Neural cell (in vitro differentiated cells): ENCODE results near the gene CIT. TPM values are rescaled to one million over a fixed set of nuclear protein-coding genes. Genes with fewer than 3 reads are reported as not detected.

ENCODE experiments used
- H2AFZ ChIP-seq: fragments of 200-600, 300-800 bp; sonication (generic), shearing (Covaris generic); 2 replicates; pipeline ENCODE4 v1.6.0; 2014; ENCODE audit warnings: low read depth, mild to moderate bottlenecking, antibody characterized with exemption, low read length, moderate library complexity
- H3F3A ChIP-seq: fragments of 200-600 bp; shearing (Covaris generic); 2 replicates; pipeline ENCODE4 v1.6.1; 2016; ENCODE audit warnings: mild to moderate bottlenecking, moderate library complexity, mixed read lengths, antibody characterized with exemption, low read length; ENCODE audit not compliant: insufficient read depth, poor library complexity, severe bottlenecking
- H3K27ac ChIP-seq: fragments of 200-600, 300-800 bp; sonication (generic), shearing (Covaris generic); 2 replicates; pipeline ENCODE4 v1.5.1; 2014; ENCODE audit warnings: mild to moderate bottlenecking, low read length, moderate library complexity
- H3K27me3 ChIP-seq: fragments of 300-800, 200-600 bp; sonication (generic), shearing (Covaris generic); 2 replicates; pipeline ENCODE4 v1.6.0; 2014; ENCODE audit warnings: mild to moderate bottlenecking, low read depth, low read length, moderate library complexity; ENCODE audit not compliant: insufficient read depth
- H3K36me3 ChIP-seq: fragments of 300-800, 200-600 bp; sonication (generic), shearing (Covaris generic); 2 replicates; pipeline ENCODE4 v1.5.1; 2014; ENCODE audit warnings: mild to moderate bottlenecking, antibody characterized with exemption, low read length, moderate library complexity; ENCODE audit not compliant: insufficient read depth
- H3K4me2 ChIP-seq: fragments of 300-800, 200-600 bp; sonication (generic), shearing (Covaris generic); 2 replicates; pipeline ENCODE4 v1.6.0; 2014; ENCODE audit warnings: mild to moderate bottlenecking, low read length
- H3K4me3 ChIP-seq: fragments of 300-800, 200-600 bp; sonication (generic), shearing (Covaris generic); 2 replicates; pipeline ENCODE4 v1.5.1; 2014; ENCODE audit warnings: mild to moderate bottlenecking, low read length, moderate library complexity
- H3K79me2 ChIP-seq: fragments of 200-600 bp; shearing (Covaris generic); replicated peaks from 2 replicates; pipeline ENCODE4 v1.6.0; 2014; ENCODE audit warnings: mild to moderate bottlenecking, low read length, moderate library complexity; ENCODE audit not compliant: insufficient read depth
- H3K9ac ChIP-seq: fragments of 300-800, 200-600 bp; sonication (generic), shearing (Covaris generic); 2 replicates; pipeline ENCODE4 v1.6.1; 2016; ENCODE audit warnings: mild to moderate bottlenecking, low read length, mixed read lengths
- H3K9me2 ChIP-seq: fragments of 200-600 bp; shearing (Covaris generic); 2 replicates; pipeline ENCODE4 v1.6.1; 2016; ENCODE audit warnings: mild to moderate bottlenecking, low read length, mixed read lengths; ENCODE audit not compliant: insufficient read depth
- H3K9me3 ChIP-seq: fragments of 200-600, 300-800 bp; sonication (generic), shearing (Covaris generic); 2 replicates; pipeline ENCODE4 v1.6.1; 2016; ENCODE audit warnings: mild to moderate bottlenecking, mixed run types, low read length, moderate library complexity, mixed read lengths
- H4K20me1 ChIP-seq: fragments of 200-600 bp; shearing (Covaris generic); 2 replicates; pipeline ENCODE4 v1.6.1; 2016; ENCODE audit warnings: mild to moderate bottlenecking, mixed run types; ENCODE audit not compliant: insufficient read depth
- EP300 ChIP-seq: fragments of 450-650 bp; conservative IDR thresholded peaks from 2 replicates; pipeline ENCODE4 v1.6.1; 2014; ENCODE audit warnings: antibody characterized with exemption, mild to moderate bottlenecking, moderate library complexity; ENCODE audit not compliant: poor library complexity, severe bottlenecking
- EZH2 ChIP-seq: fragments of 200-600, 300-800 bp; shearing (Covaris generic), sonication (generic); IDR thresholded peaks from 2 replicates; pipeline ENCODE4 v1.6.1; 2014; ENCODE audit warnings: antibody characterized with exemption, low read length, borderline replicate concordance, mild to moderate bottlenecking; ENCODE audit not compliant: insufficient read depth, poor library complexity, severe bottlenecking
- MXI1 ChIP-seq: fragments of 450-650 bp; conservative IDR thresholded peaks from 2 replicates; pipeline ENCODE4 v1.6.1; 2014; ENCODE audit warnings: antibody characterized with exemption, mild to moderate bottlenecking; ENCODE audit not compliant: poor library complexity, severe bottlenecking
- POLR2AphosphoS5 ChIP-seq: IDR thresholded peaks from 2 replicates; pipeline ENCODE4 v1.6.1; 2012
- RAD21 ChIP-seq: fragments of 450-650 bp; conservative IDR thresholded peaks from 2 replicates; pipeline ENCODE4 v1.6.1; 2014; ENCODE audit warnings: antibody characterized with exemption, mild to moderate bottlenecking, moderate library complexity
- SMC3 ChIP-seq: fragments of 450-650 bp; conservative IDR thresholded peaks from 2 replicates; pipeline ENCODE4 v1.6.1; 2014; ENCODE audit warnings: antibody characterized with exemption, mild to moderate bottlenecking, moderate library complexity; ENCODE audit not compliant: poor library complexity
- TAF1 ChIP-seq: IDR thresholded peaks from 2 replicates; pipeline ENCODE4 v1.6.1; 2012; ENCODE audit warnings: low read depth
- polyA plus RNA-seq: library from polyadenylated mRNA; depleted of rRNA; stranded (reverse); fragments of >200 nt; gene quantifications from 2 replicates; pipeline ENCODE4 v1.2.3, GENCODE V29; 2014
- TF ChIP-seq, protein P1 (sequence below): fragments of 450-650 bp; IDR thresholded peaks from 2 replicates; pipeline ENCODE4 v1.5.1; 2014; ENCODE audit warnings: antibody characterized with exemption, mild to moderate bottlenecking, moderate library complexity; ENCODE audit not compliant: poor library complexity, severe bottlenecking
- TF ChIP-seq, protein P2 (sequence below): IDR thresholded peaks from 2 replicates; pipeline ENCODE4 v1.6.1; 2012; ENCODE audit warnings: borderline replicate concordance

The CIT gene
- polyA plus RNA-seq, 1 donor from 2014 or later: 3.3 TPM

- Histone ChIP-seq H2AFZ (no peak overlapping the region), H4K20me1 (no peaks in the 10 kb centered on the region), H3K79me2 (no peaks in the 10 kb centered on the region), H3K4me3 (no peak overlapping the region), H3K36me3 (no peaks in the 10 kb centered on the region), H3K9me3 (no peaks in the 10 kb centered on the region), H3K4me2 (no peak overlapping the region), H3K27me3 (no peaks in the 10 kb centered on the region), H3F3A (no peaks in the 10 kb centered on the region), H3K27ac (no peak overlapping the region), H3K9ac (no peak overlapping the region), H3K9me2 (no peaks in the 10 kb centered on the region)
- no peak for TF ChIP-seq POLR2AphosphoS5
- no peak for TF ChIP-seq EZH2
- TF ChIP-seq SMC3: no peak
- no peak for TF ChIP-seq MXI1
- TF ChIP-seq, protein P1, sequence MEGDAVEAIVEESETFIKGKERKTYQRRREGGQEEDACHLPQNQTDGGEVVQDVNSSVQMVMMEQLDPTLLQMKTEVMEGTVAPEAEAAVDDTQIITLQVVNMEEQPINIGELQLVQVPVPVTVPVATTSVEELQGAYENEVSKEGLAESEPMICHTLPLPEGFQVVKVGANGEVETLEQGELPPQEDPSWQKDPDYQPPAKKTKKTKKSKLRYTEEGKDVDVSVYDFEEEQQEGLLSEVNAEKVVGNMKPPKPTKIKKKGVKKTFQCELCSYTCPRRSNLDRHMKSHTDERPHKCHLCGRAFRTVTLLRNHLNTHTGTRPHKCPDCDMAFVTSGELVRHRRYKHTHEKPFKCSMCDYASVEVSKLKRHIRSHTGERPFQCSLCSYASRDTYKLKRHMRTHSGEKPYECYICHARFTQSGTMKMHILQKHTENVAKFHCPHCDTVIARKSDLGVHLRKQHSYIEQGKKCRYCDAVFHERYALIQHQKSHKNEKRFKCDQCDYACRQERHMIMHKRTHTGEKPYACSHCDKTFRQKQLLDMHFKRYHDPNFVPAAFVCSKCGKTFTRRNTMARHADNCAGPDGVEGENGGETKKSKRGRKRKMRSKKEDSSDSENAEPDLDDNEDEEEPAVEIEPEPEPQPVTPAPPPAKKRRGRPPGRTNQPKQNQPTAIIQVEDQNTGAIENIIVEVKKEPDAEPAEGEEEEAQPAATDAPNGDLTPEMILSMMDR: no peak
Measured at GRCh38 chr12:119713551-119714031, 163.5 kb downstream of the CIT start.

DNA sequence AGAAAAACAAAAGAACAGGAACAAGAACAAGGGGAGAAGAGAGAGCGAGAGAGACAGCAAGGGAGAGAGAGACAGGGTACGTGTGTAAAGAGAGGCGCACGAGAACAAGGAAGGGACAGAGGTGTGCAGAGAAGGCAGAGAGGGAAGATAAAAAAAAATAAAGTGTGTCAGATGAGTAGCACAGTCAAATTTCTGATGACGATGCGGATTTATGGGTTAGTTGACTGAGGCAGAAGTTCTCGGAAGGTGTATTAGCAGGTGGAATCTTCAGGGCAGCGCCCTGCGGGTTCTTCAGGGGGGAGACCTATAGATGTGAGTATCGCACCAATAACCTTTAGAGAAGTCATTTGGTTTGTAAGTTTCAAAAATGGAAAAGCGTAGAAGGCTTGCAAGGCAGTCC lies 164.4 kb downstream of the CIT start:
- Histone ChIP-seq H3K27ac (no peak overlapping the region), H3K36me3 (no peaks in the 10 kb centered on the region), H3K9me2 (no peaks in the 10 kb centered on the region), H3K9me3 (no peaks in the 10 kb centered on the region), H3K4me3 (no peak overlapping the region), H4K20me1 (no peaks in the 10 kb centered on the region), H2AFZ (no peak overlapping the region), H3K27me3 (no peaks in the 10 kb centered on the region), H3F3A (no peaks in the 10 kb centered on the region), H3K79me2 (no peaks in the 10 kb centered on the region), H3K9ac (no peak overlapping the region), H3K4me2 (no peak overlapping the region)
- TF ChIP-seq TAF1 (no peak), POLR2AphosphoS5 (no peak), EP300 (no peak), MXI1 (no peak), EZH2 (no peak), SMC3 (no peak), RAD21 (no peak)
- TF ChIP-seq, protein P1: no peak
- TF ChIP-seq, protein P2, sequence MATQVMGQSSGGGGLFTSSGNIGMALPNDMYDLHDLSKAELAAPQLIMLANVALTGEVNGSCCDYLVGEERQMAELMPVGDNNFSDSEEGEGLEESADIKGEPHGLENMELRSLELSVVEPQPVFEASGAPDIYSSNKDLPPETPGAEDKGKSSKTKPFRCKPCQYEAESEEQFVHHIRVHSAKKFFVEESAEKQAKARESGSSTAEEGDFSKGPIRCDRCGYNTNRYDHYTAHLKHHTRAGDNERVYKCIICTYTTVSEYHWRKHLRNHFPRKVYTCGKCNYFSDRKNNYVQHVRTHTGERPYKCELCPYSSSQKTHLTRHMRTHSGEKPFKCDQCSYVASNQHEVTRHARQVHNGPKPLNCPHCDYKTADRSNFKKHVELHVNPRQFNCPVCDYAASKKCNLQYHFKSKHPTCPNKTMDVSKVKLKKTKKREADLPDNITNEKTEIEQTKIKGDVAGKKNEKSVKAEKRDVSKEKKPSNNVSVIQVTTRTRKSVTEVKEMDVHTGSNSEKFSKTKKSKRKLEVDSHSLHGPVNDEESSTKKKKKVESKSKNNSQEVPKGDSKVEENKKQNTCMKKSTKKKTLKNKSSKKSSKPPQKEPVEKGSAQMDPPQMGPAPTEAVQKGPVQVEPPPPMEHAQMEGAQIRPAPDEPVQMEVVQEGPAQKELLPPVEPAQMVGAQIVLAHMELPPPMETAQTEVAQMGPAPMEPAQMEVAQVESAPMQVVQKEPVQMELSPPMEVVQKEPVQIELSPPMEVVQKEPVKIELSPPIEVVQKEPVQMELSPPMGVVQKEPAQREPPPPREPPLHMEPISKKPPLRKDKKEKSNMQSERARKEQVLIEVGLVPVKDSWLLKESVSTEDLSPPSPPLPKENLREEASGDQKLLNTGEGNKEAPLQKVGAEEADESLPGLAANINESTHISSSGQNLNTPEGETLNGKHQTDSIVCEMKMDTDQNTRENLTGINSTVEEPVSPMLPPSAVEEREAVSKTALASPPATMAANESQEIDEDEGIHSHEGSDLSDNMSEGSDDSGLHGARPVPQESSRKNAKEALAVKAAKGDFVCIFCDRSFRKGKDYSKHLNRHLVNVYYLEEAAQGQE: no peak
